ENCODE data around the gene CAPN10. TPM values are rescaled to one million over a fixed set of nuclear protein-coding genes. Genes with fewer than 3 reads are reported as not detected.

Gene CAPN10
- total RNA-seq, 4 donors from 2014 or later = 41.9 to 118 (median 48.7) TPM

GRCh38 chr2:240555541-240556250 is 30.8 kb upstream of the CAPN10 start:
- DNase-seq = no peak
- in situ Hi-C loops (cut with MboI; ENCODE audit: low pct_ligation_motif_present in 1 of 4, low pct_unique_long_range_greater_than_20kb in 1 of 4, low sequenced_read_pairs in 3 of 4) = no loop called here
- H3K4me3 ChIP-seq = no peak overlapping the region
- H3K27me3 ChIP-seq = no peaks in the 10 kb centered on the region
- H3K4me1 ChIP-seq = peaks cover 19 to 34% (median 24%) of the 10 kb centered on the region in 4 donors
- H3K36me3 ChIP-seq = peaks cover 0 to 9% (median 3%) of the 10 kb centered on the region in 4 donors
- TF ChIP-seq POLR2A (IDR thresholded peaks at IDR 0.05) (no peak), CTCF (IDR thresholded peaks at IDR 0.05) (no peak), POLR2AphosphoS5 (IDR thresholded peaks at IDR 0.05) (no peak), EP300 (IDR thresholded peaks at IDR 0.05; ENCODE audit: low read depth) (no peak)
- no peaks in the 10 kb centered on the region for H3K9me3 ChIP-seq
- H3K27ac ChIP-seq = no peak overlapping the region
- 93% methylated on average over 14 of the region's 16 CpGs; no CpG with 5 or more reads in 1 of the 2 donors for WGBS, 2 donors (ENCODE audit: low coverage in 1 of 2)
- intact Hi-C loops (cut with DNase I; ENCODE audit: low total_unique reads) = no loop called here

- peak; percentile 37 for DNase-seq
- intact Hi-C loops (cut with DNase I; ENCODE audit: low total_unique reads) (no loop called here), in situ Hi-C loops (cut with MboI; ENCODE audit: low pct_ligation_motif_present in 1 of 4, low pct_unique_long_range_greater_than_20kb in 1 of 4, low sequenced_read_pairs in 3 of 4) (no loop called here)
- peaks cover 0 to 5% (median 3%) of the 10 kb centered on the region in 4 donors for H3K36me3 ChIP-seq
- no peaks in the 10 kb centered on the region for H3K9me3 ChIP-seq
- H3K27ac ChIP-seq = no peak overlapping the region
- 18 to 52% methylated on average over 2 to 9 of the region's 9 CpGs for WGBS, 2 donors (ENCODE audit: low coverage in 1 of 2)
- no peaks in the 10 kb centered on the region for H3K27me3 ChIP-seq
- no peak overlapping the region for H3K4me3 ChIP-seq
- peaks cover 23 to 39% (median 29%) of the 10 kb centered on the region in 4 donors for H3K4me1 ChIP-seq
- TF ChIP-seq POLR2AphosphoS5 (IDR thresholded peaks at IDR 0.05) = no peak
- peak in 4 of 5 experiments; percentile 11 to 27 (median 25) for TF ChIP-seq CTCF (IDR thresholded peaks at IDR 0.05)
- TF ChIP-seq POLR2A (IDR thresholded peaks at IDR 0.05) = no peak
- no peak for TF ChIP-seq EP300 (IDR thresholded peaks at IDR 0.05; ENCODE audit: low read depth)
These were observed 29.9 kb upstream of the CAPN10 start for GRCh38 chr2:240556553-240557100.

GRCh38 chr2:240557101-240557751 is 29.3 kb upstream of the CAPN10 start:
- H3K4me3 ChIP-seq = peak overlapping the region; percentile 21 to 58 (median 38)
- TF ChIP-seq POLR2AphosphoS5 (IDR thresholded peaks at IDR 0.05) (no peak), EP300 (IDR thresholded peaks at IDR 0.05; ENCODE audit: low read depth) (no peak)
- peaks cover 29 to 45% (median 34%) of the 10 kb centered on the region in 4 donors for H3K4me1 ChIP-seq
- DNase-seq = peak; percentile 15
- H3K27me3 ChIP-seq = no peaks in the 10 kb centered on the region
- H3K27ac ChIP-seq = no peak overlapping the region
- 54 to 67% methylated on average over 1 to 47 of the region's 51 CpGs for WGBS, 2 donors (ENCODE audit: low coverage in 1 of 2)
- H3K36me3 ChIP-seq = peaks cover 0 to 5% (median 0%) of the 10 kb centered on the region in 4 donors
- in situ Hi-C loops (cut with MboI; ENCODE audit: low pct_ligation_motif_present in 1 of 4, low pct_unique_long_range_greater_than_20kb in 1 of 4, low sequenced_read_pairs in 3 of 4) (no loop called here), intact Hi-C loops (cut with DNase I; ENCODE audit: low total_unique reads) (no loop called here)
- H3K9me3 ChIP-seq = no peaks in the 10 kb centered on the region

GRCh38 chr2:240557808-240558207 is 28.7 kb upstream of the CAPN10 start, which contains the start of gene ANKMY1:
TSS of gene ANKMY1 (minus strand) at chr2:240557988. CDS start at chr2:240557335, 653 bp downstream.
- peaks cover 0 to 1% (median 0%) of the 10 kb centered on the region in 4 donors for H3K36me3 ChIP-seq
- H3K4me3 ChIP-seq = peak within 1 kb of the TSS; percentile 21 to 58 (median 38)
- WGBS, 2 donors (ENCODE audit: low coverage in 1 of 2) = 14% methylated on average over 7 of the region's 47 CpGs; no CpG with 5 or more reads in 1 of the 2 donors
- no peaks in the 10 kb centered on the region for H3K27me3 ChIP-seq
- H3K4me1 ChIP-seq = peaks cover 29 to 50% (median 35%) of the 10 kb centered on the region in 4 donors
- H3K27ac ChIP-seq = no peak within 1 kb of the TSS
- in situ Hi-C loops (cut with MboI; ENCODE audit: low pct_ligation_motif_present in 1 of 4, low pct_unique_long_range_greater_than_20kb in 1 of 4, low sequenced_read_pairs in 3 of 4) = no loop called here
- TF ChIP-seq POLR2AphosphoS5 (IDR thresholded peaks at IDR 0.05) (no peak), EP300 (IDR thresholded peaks at IDR 0.05; ENCODE audit: low read depth) (no peak), CTCF (IDR thresholded peaks at IDR 0.05) (no peak), POLR2A (IDR thresholded peaks at IDR 0.05) (no peak)
- peak; percentile 68 for DNase-seq
- no peaks in the 10 kb centered on the region for H3K9me3 ChIP-seq
- intact Hi-C loops (cut with DNase I; ENCODE audit: low total_unique reads) = no loop called here
